Activated naive CD4-positive, alpha-beta T cell treated with anti-CD3 and anti-CD28 coated beads, Interleukin-2, amount 50 U/mL, for 72 hours (primary cell): Measurements from ENCODE around the gene MXRA7. TPM values are rescaled to one million over a fixed set of nuclear protein-coding genes. Genes with fewer than 3 reads are reported as not detected.
"Not testable (repeated sequence)": the region's sequence is repeated elsewhere in the genome, so short reads cannot be mapped to it uniquely, and the experiment has no call there.

Source experiments
- ATAC-seq, 2 donors: fragments of 150-1000 bp; cut with Tn5 transposase; 2 replicates each; pipeline ENCODE4 v1.10.0; 2021; ENCODE audit warnings: mild to moderate bottlenecking in 2 of 2, moderate library complexity in 2 of 2
- DNase-seq, 2 donors: peaks; one replicate each; pipeline ENCODE4 v3.0.0; 2021 to 2022; ENCODE audit warnings: low spot score in 2 of 2
- H3K27ac Mint-ChIP-seq, 2 donors: one replicate each; pipeline ENCODE4 v1.8.0; 2022; ENCODE audit warnings: mild to moderate bottlenecking in 2 of 2, mixed read lengths in 2 of 2
- H3K36me3 Mint-ChIP-seq, 2 donors: one replicate each; pipeline ENCODE4 v1.8.0; 2022; ENCODE audit warnings: mixed read lengths in 2 of 2
- H3K9me3 Mint-ChIP-seq, 2 donors: one replicate each; pipeline ENCODE4 v1.8.0; 2022; ENCODE audit warnings: mixed read lengths in 2 of 2
- total RNA-seq, 2 donors: library from RNA; stranded (reverse); gene quantifications; one replicate each; pipeline ENCODE4 v1.2.3, GENCODE V29; 2022

MXRA7 gene
- total RNA-seq, 2 donors from 2014 or later: 4.8 to 9.1 TPM

DNA sequence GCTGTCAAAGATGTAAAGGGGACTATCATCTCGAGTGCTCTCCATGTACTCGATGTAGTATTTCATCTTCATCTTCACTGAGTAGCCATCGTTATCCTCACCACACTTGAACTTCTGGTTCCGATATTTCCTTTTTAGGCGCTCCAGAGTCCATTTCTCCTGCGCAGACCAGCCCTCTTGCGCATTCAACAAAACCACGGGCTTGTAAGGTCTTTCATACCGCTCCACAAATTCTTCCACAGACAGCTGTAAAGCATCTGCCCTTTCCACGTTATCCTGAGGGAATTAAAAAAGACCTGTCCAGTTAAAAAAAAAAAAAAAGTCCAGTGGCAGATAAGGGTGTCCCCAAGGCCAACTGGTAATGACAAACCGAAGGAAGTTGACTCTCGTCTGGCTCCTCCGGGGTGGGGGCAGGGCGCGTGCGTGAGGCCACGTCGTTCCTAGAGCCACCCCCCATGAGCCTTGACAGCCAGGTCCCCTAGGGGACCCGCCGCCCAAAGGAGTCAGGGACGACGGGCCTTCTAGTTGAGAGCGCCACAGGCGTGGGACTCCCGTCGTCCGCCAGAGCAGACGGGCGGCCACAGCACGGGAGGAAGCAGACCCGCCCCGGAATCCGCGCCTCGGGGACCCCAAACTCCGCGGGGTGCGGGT, 14.9 kb upstream of the MXRA7 start:
- DNase-seq: peak; percentile 71 to 74
- Mint-ChIP-seq H3K36me3 (peaks cover 40 to 53% of the 10 kb centered on the region in 2 donors), H3K27ac (peak overlapping the region; percentile 97 to 99), H3K9me3 (no peaks in the 10 kb centered on the region)
- ATAC-seq: peak; percentile 35 to 37

DNA sequence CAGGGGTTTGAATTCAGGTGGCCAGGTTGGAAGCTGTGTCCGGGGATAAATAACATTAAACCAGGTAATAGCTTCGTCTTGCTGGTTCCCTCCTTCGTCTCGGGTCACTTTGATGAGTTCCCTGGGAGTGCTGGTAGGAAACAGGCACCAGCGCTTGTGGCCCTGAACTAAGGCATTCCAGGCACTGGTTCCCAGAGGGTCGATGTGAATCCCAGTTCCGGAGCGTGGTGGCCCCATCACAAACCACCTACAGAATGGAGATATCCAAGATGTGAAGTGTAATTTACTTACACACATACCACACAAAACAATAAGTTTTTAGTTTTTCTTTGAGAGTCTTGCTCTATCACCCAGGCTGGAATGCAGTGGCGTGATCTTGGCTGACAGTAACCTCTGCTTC, 13.0 kb upstream of the MXRA7 start:
- no peaks in the 10 kb centered on the region for H3K9me3 Mint-ChIP-seq
- no peak for ATAC-seq
- no peak for DNase-seq
- peaks cover 43 to 47% of the 10 kb centered on the region in 2 donors for H3K36me3 Mint-ChIP-seq
- H3K27ac Mint-ChIP-seq: no peak overlapping the region

DNA sequence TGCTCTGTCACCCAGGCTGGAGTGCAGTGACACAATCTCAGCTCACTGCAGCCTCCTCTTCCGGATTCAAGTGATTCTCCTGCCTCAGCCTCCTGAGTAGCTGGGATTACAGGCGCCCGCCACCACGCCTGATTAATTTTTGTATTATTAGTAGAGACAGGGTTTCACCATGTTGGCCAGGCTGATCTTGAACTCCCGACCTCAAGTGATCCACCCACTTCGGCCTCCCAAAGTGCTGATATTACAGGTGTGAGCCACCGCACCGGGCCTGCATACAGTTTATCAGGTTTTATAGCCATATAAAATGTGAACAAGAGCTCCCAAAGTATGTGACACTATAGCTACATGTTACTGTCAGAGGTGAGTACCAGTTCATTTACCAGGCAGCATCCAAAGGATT, 12.2 kb upstream of the MXRA7 start:
- H3K36me3 Mint-ChIP-seq: peaks cover 43 to 50% of the 10 kb centered on the region in 2 donors
- not testable (repeated sequence) for ATAC-seq, H3K27ac Mint-ChIP-seq, H3K9me3 Mint-ChIP-seq, DNase-seq

GRCh38 chr17:76722279-76722678, 11.5 kb upstream of the MXRA7 start:
- peak overlapping the region; percentile 8 to 86 for H3K27ac Mint-ChIP-seq
- H3K36me3 Mint-ChIP-seq: peaks cover 38 to 44% of the 10 kb centered on the region in 2 donors

GRCh38 chr17:76721463-76721862, 10.7 kb upstream of the MXRA7 start:
- Mint-ChIP-seq H3K27ac (peak overlapping the region; percentile 8 to 70), H3K9me3 (no peaks in the 10 kb centered on the region), H3K36me3 (peaks cover 37 to 42% of the 10 kb centered on the region in 2 donors)
- no peak for DNase-seq
- ATAC-seq: no peak

More at GRCh38 chr17:76722279-76722678, 11.5 kb upstream of the MXRA7 start:
- ATAC-seq (no peak), DNase-seq (no peak)
- H3K9me3 Mint-ChIP-seq: no peaks in the 10 kb centered on the region

DNA sequence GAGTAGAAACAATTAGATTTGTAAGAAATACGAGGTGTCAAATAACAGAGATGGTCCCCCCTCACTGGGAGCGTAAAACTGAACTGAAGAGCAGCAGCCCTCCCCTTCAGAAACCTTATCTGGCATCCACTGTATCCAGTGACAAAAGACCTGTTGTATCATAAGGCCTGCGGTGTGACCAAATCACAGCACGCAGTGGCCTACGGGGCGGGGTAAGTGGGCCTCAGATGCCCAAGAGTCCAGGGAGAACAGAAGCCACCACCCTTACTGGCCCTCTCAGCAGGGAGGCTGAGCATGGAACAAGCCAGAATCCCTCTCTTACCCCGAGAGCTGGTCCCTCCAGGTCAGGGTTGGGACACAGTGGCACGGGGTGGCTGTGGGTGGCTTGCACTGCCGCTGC, 10.2 kb upstream of the MXRA7 start:
- no peak for ATAC-seq
- peak overlapping the region in 1 of 2 donors; percentile 8 for H3K27ac Mint-ChIP-seq

GRCh38 chr17:76720211-76720610, 9.4 kb upstream of the MXRA7 start:
- no peak for DNase-seq
- Mint-ChIP-seq H3K27ac (no peak overlapping the region), H3K9me3 (no peaks in the 10 kb centered on the region)

More for the DNA sequence above, 10.2 kb upstream of the MXRA7 start:
- no peak for DNase-seq
- Mint-ChIP-seq H3K9me3 (no peaks in the 10 kb centered on the region), H3K36me3 (peaks cover 37 to 44% of the 10 kb centered on the region in 2 donors)

DNA sequence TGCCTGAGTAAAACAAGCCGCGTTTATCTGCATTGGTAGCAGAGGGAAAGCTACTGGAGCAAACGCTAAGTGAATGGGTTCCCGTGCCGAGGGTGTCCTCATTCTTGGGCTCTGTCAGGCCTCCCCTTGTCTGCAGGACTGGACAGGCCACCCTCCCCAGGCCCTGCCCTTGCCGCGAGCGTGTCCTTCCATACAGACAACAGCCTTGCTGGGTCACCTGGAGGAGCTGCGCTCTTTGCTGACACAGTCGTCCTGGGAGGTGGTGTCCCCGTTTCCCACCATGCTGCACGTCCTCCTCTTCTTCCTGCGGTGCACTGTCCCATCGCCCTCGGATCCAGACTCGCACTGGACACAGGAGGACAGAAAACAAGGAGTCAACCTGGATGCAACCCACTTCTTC, 7.8 kb upstream of the MXRA7 start:
- no peak for DNase-seq
- no peak for ATAC-seq
- Mint-ChIP-seq H3K9me3 (no peaks in the 10 kb centered on the region), H3K36me3 (peaks cover 31 to 32% of the 10 kb centered on the region in 2 donors), H3K27ac (no peak overlapping the region)

More at GRCh38 chr17:76720211-76720610, 9.4 kb upstream of the MXRA7 start:
- H3K36me3 Mint-ChIP-seq: peaks cover 31 to 38% of the 10 kb centered on the region in 2 donors
- no peak for ATAC-seq

DNA sequence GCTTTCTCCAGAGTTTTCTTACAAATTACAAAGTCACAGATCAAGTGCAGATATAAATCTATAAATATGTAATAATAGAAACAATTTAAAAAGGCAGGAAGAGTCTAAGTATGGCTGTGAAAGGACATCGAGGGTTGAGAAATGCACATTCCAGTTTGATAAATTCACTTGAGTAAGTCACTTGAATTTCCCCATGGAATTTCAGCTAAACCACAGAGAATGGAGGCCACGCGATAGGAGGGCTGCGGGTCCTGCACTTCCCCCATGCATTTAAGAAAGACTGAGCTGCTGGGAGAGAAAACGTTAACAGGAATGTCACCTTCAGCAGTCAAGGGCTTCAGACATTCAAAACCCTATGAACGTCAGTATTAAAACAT, 6.1 kb upstream of the MXRA7 start:
- ATAC-seq (no peak), DNase-seq (no peak)
- H3K36me3 Mint-ChIP-seq: peaks cover 26 to 27% of the 10 kb centered on the region in 2 donors
- peak overlapping the region; percentile 84 to 86 for H3K27ac Mint-ChIP-seq
- no peaks in the 10 kb centered on the region for H3K9me3 Mint-ChIP-seq

GRCh38 chr17:76716146-76716838, 5.5 kb upstream of the MXRA7 start:
- ATAC-seq: peak; percentile 91 to 94
- peak in 1 of 2 donors; percentile 74 for DNase-seq
- Mint-ChIP-seq H3K9me3 (no peaks in the 10 kb centered on the region), H3K27ac (peak overlapping the region; percentile 84 to 86), H3K36me3 (peaks cover 20 to 21% of the 10 kb centered on the region in 2 donors)

- no peak for ATAC-seq
- Mint-ChIP-seq H3K27ac (peak overlapping the region in 1 of 2 donors; percentile 86), H3K9me3 (no peaks in the 10 kb centered on the region), H3K36me3 (peaks cover 12 to 15% of the 10 kb centered on the region in 2 donors)
- DNase-seq: no peak
These were observed 4.7 kb upstream of the MXRA7 start for GRCh38 chr17:76715496-76715830.

DNA sequence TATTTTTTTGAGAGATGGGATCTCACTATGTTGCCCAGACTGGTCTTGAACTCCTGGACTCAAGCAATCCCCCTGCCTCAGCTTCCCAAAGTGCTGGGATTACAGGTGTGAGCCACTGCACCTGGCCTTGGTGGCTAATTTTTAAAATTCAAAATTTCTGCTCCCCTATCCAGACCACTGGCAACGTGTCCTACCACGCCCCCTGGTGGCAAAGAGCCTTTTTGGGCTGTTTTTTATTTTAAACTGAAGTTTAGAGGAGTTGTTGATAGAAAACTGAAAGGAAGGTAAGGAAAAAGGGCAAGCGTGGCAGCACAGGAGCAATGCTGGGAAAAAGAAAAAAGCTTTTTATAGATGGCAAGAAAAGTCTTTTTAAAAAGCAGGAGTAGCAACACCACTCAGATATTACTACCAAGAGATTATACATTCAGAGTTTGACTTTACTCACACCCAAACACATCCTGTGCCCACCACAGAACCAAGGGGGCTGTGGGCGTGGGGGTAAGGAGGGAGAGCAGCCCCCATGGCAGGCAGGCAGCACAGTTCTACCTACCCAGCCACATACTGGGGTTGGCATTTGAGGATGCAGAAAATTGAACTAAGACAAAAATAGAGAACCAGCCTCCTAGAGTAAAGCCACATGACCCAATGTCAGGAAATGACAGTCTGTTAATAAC, 4.2 kb upstream of the MXRA7 start:
- H3K9me3 Mint-ChIP-seq: no peaks in the 10 kb centered on the region
- H3K36me3 Mint-ChIP-seq: peaks cover 11 to 14% of the 10 kb centered on the region in 2 donors
- ATAC-seq (no peak), DNase-seq (peak in 1 of 2 donors; percentile 88)
- peak overlapping the region; percentile 11 to 86 for H3K27ac Mint-ChIP-seq

GRCh38 chr17:76714336-76714735, 3.6 kb upstream of the MXRA7 start:
- peak overlapping the region in 1 of 2 donors; percentile 11 for H3K27ac Mint-ChIP-seq
- peaks cover 11 to 14% of the 10 kb centered on the region in 2 donors for H3K36me3 Mint-ChIP-seq

GRCh38 chr17:76713765-76714164, 3.0 kb upstream of the MXRA7 start:
- H3K9me3 Mint-ChIP-seq: no peaks in the 10 kb centered on the region
- H3K27ac Mint-ChIP-seq: no peak overlapping the region
- no peak for DNase-seq
- H3K36me3 Mint-ChIP-seq: peaks cover 11% of the 10 kb centered on the region in 2 donors
- ATAC-seq: no peak

More at GRCh38 chr17:76714336-76714735, 3.6 kb upstream of the MXRA7 start:
- DNase-seq (no peak), ATAC-seq (no peak)
- H3K9me3 Mint-ChIP-seq: no peaks in the 10 kb centered on the region

DNA sequence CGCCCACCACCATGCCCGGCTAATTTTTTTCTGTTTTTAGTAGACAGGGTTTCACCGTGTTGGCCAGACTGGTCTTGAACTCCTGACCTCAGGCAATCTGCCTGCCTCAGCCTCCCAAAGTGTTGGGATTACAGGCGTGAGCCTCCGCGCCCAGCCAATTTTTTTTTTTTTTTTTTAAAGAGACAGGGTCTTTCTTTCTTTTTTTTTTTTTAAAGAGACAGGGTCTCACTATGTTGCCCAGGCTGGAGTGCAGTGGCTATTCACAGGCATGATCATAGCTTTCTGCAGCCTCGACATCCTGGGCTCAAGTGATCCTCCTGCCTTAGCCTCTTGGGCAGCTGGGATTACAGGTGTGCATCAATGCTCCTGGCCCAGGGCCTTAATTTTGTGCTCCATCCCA, 1.6 kb upstream of the MXRA7 start:
- DNase-seq, H3K9me3 Mint-ChIP-seq, ATAC-seq: not testable (repeated sequence)
- H3K36me3 Mint-ChIP-seq: peaks cover 8 to 11% of the 10 kb centered on the region in 2 donors
- peak overlapping the region in 1 of 2 donors; percentile 48 for H3K27ac Mint-ChIP-seq

- not testable (repeated sequence) for DNase-seq, H3K9me3 Mint-ChIP-seq, H3K27ac Mint-ChIP-seq, H3K36me3 Mint-ChIP-seq
- ATAC-seq: peak; percentile 31 to 41
These were observed 558 bp downstream of the MXRA7 start for GRCh38 chr17:76709951-76710862.
